CD14-positive monocyte (primary cell): Measurements from ENCODE around the gene TLCD5. TPM values are rescaled to one million over a fixed set of nuclear protein-coding genes. Genes with fewer than 3 reads are reported as not detected.
A peak's percentile ranks its signal among the peaks of the same experiment; 100 is the strongest.

Source experiments
- DNase-seq, 3 donors: peaks; one replicate each; pipeline ENCODE4 v3.0.0-alpha.2; 2011 to 2022
- H2AFZ ChIP-seq: 2 replicates; pipeline ENCODE4 v1.6.0; 2012; ENCODE audit warnings: mild to moderate bottlenecking, low read depth, low read length, inconsistent platforms; ENCODE audit not compliant: insufficient read depth, poor library complexity, severe bottlenecking
- H3K27ac ChIP-seq, 2 donors: 1 replicate in 1 of 2; 2 replicates in 1 of 2; pipeline ENCODE4 v1.5.1; 2012 to 2013; ENCODE audit warnings: low read length in 2 of 2, control low read depth in 1 of 2, inconsistent platforms in 1 of 2, low read depth in 1 of 2, mild to moderate bottlenecking in 1 of 2
- H3K27me3 ChIP-seq, 2 donors: one replicate each; pipeline versions ENCODE4 v1.6.0 to v1.6.1; 2011 to 2013; ENCODE audit warnings: low read length in 2 of 2; ENCODE audit not compliant: control insufficient read depth in 2 of 2, insufficient read depth in 2 of 2
- H3K36me3 ChIP-seq, 2 donors: replicated peaks in 1 of 2; 1 replicate in 1 of 2; 2 replicates in 1 of 2; pipeline versions ENCODE4 v1.5.1 to v1.6.1; 2012 to 2013; ENCODE audit warnings: low read length in 2 of 2, control low read depth in 1 of 2, inconsistent platforms in 1 of 2, mild to moderate bottlenecking in 1 of 2; ENCODE audit not compliant: insufficient read depth in 2 of 2, control insufficient read depth in 1 of 2
- H3K4me1 ChIP-seq, 2 donors: 1 replicate in 1 of 2; 2 replicates in 1 of 2; pipeline versions ENCODE4 v1.5.1 to v1.6.1; 2012 to 2013; ENCODE audit warnings: low read length in 2 of 2, control low read depth in 1 of 2, inconsistent platforms in 1 of 2, mild to moderate bottlenecking in 1 of 2, moderate library complexity in 1 of 2; ENCODE audit not compliant: insufficient read depth in 2 of 2, control insufficient read depth in 1 of 2
- H3K4me2 ChIP-seq: replicated peaks from 2 replicates; pipeline ENCODE3; 2012; ENCODE audit warnings: low read length, moderate library complexity, mild to moderate bottlenecking; ENCODE audit not compliant: poor library complexity, severe bottlenecking; ENCODE audit errors: extremely low read depth
- H3K4me3 ChIP-seq, 3 experiments: fragments of 200-600 bp in 1 of 3; sonication (generic) in 1 of 3; replicated peaks in 1 of 3; 1 replicate in 2 of 3; 2 replicates in 1 of 3; pipeline ENCODE4 v1.5.1; 2011 to 2013; ENCODE audit warnings: low read length in 3 of 3, mild to moderate bottlenecking in 3 of 3, control low read depth in 2 of 3, low read depth in 2 of 3, inconsistent platforms in 1 of 3, moderate library complexity in 1 of 3
- H3K79me2 ChIP-seq: 2 replicates; pipeline ENCODE4 v1.6.0; 2012; ENCODE audit warnings: mild to moderate bottlenecking, control low read depth, inconsistent platforms, low read length, moderate library complexity; ENCODE audit not compliant: insufficient read depth
- H3K9ac ChIP-seq: 2 replicates; pipeline ENCODE4 v1.6.0; 2017; ENCODE audit warnings: low read length, mild to moderate bottlenecking; ENCODE audit not compliant: insufficient read depth, poor library complexity, severe bottlenecking
- H3K9me3 ChIP-seq, 2 donors: replicated peaks in 1 of 2; 1 replicate in 1 of 2; 2 replicates in 1 of 2; pipeline versions ENCODE4 v1.5.1 to v1.6.1; 2012 to 2013; ENCODE audit warnings: low read length in 2 of 2, control low read depth in 1 of 2; ENCODE audit not compliant: control insufficient read depth in 1 of 2, insufficient read depth in 1 of 2
- H4K20me1 ChIP-seq: 2 replicates; pipeline ENCODE4 v1.6.0; 2012; ENCODE audit warnings: mild to moderate bottlenecking, low read length, control low read depth, moderate library complexity; ENCODE audit not compliant: insufficient read depth
- H3K27ac Mint-ChIP-seq, 7 donors: one replicate each; pipeline ENCODE4 v1.8.0; 2020; ENCODE audit warnings: mild to moderate bottlenecking in 7 of 7, mixed read lengths in 7 of 7, moderate library complexity in 6 of 7, inconsistent platforms in 2 of 7
- H3K27me3 Mint-ChIP-seq, 3 donors: one replicate each; pipeline ENCODE4 v1.8.0; 2021 to 2022; ENCODE audit warnings: low read depth in 3 of 3, mild to moderate bottlenecking in 3 of 3, mixed read lengths in 3 of 3, moderate library complexity in 3 of 3, inconsistent platforms in 1 of 3
- H3K36me3 Mint-ChIP-seq, 2 donors: one replicate each; pipeline ENCODE4 v1.8.0; 2020; ENCODE audit warnings: mixed read lengths in 2 of 2, inconsistent platforms in 1 of 2, mild to moderate bottlenecking in 1 of 2
- H3K4me1 Mint-ChIP-seq: one replicate; pipeline ENCODE4 v1.8.0; 2020; ENCODE audit warnings: mild to moderate bottlenecking, mixed read lengths
- H3K4me3 Mint-ChIP-seq, 2 donors: one replicate each; pipeline ENCODE4 v1.8.0; 2020; ENCODE audit warnings: mild to moderate bottlenecking in 2 of 2, mixed read lengths in 2 of 2, moderate library complexity in 1 of 2
- H3K9me3 Mint-ChIP-seq, 7 donors: one replicate each; pipeline ENCODE4 v1.8.0; 2020 to 2022; ENCODE audit warnings: mixed read lengths in 7 of 7, mild to moderate bottlenecking in 6 of 7, moderate library complexity in 6 of 7, inconsistent platforms in 2 of 7
- WGBS: methylation state at CpG from one replicate; pipeline ENCODE4 v1.1.5; 2013; ENCODE audit warnings: missing lambda C conversion rate; ENCODE audit not compliant: insufficient coverage; 5-methylcytosine and 5-hydroxymethylcytosine counted together
- intact Hi-C, 2 donors: fragments of 100-400 bp; cut with micrococcal nuclease; formaldehyde crosslinking; loops; one replicate each; pipeline versions ENCODE4 v1.15.0 to v1.15.1; 2023
- polyA plus RNA-seq, 3 donors: library from polyadenylated mRNA; depleted of rRNA in 1 of 3; unstranded in 2 of 3; stranded (reverse) in 1 of 3; fragments of 300-500 nt in 2 of 3; fragments of >200 nt in 1 of 3; fragmentation: Illumina TruSeq in 2 of 3; gene quantifications; 1 replicate in 2 of 3; 2 replicates in 1 of 3; pipeline ENCODE4 v1.2.3, GENCODE V29; 2012 to 2021
- TF ChIP-seq, protein P1 (sequence below): fragments of 200-600 bp; IDR thresholded peaks from one replicate; pipeline ENCODE4 v1.8.0; 2022; ENCODE audit warnings: antibody characterized with exemption, mild to moderate bottlenecking

The TLCD5 gene
- polyA plus RNA-seq, 3 donors = not detected

DNA sequence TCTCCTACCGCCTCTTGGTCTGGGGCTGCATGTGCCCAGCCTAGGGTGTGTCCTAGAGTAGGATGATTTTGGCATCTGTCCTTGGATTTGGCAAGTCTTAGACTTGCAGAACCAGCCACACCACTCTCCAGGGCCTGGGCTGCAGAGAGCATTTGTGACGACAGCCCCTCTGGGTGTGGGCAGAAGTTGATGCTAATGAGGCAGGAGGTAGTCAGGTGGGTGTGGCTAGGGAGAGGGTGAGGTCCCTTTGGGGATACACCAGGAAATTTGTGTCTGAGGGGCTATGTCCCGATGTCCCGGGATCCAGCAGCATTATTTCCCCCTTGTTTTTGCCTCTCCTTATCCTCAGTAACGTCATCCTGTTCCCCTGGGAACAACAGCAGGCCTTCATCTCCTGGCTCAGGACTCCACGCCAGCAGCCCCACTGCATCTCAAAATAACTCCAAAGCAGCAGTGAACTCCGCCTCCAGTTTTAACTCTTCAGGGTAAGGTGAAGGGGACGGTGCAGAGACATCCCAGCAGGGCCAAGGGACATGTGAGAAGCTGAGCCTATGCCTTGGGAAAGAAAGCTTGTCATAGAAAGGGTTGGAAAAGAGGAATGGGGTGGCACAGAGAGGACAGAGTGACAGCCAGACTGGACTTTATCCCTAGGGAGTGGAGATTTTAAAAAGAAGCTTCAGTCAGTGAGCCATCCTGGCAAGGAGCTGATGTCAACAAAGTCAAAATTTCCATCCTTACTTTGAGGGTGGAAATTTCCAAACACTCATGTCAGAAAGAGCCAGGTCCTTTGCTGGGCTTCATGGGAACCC, 8.0 kb upstream of the TLCD5 start:
- H2AFZ ChIP-seq = no peak overlapping the region
- H3K4me3 ChIP-seq = no peak overlapping the region
- DNase-seq = no peak
- no peak overlapping the region for H3K4me2 ChIP-seq
- Mint-ChIP-seq H3K9me3 (peaks cover 0 to 1% (median 0%) of the 10 kb centered on the region in 7 donors), H3K4me1 (no peaks in the 10 kb centered on the region), H3K36me3 (no peaks in the 10 kb centered on the region), H3K4me3 (peak overlapping the region in 1 of 2 donors; percentile 27), H3K27me3 (peaks cover 52 to 74% (median 60%) of the 10 kb centered on the region in 3 donors), H3K27ac (peak overlapping the region in 1 of 7 donors; percentile 38)
- 56% methylated on average over 5 of the region's 8 CpGs for WGBS
- H4K20me1 ChIP-seq = no peaks in the 10 kb centered on the region
- no peaks in the 10 kb centered on the region for H3K4me1 ChIP-seq
- H3K27ac ChIP-seq = no peak overlapping the region
- no peaks in the 10 kb centered on the region for H3K9me3 ChIP-seq
- H3K27me3 ChIP-seq = peaks cover 35 to 69% of the 10 kb centered on the region in 2 donors
- no peaks in the 10 kb centered on the region for H3K36me3 ChIP-seq
- H3K79me2 ChIP-seq = no peaks in the 10 kb centered on the region
- intact Hi-C loops = no loop called here
- TF ChIP-seq, protein P1, sequence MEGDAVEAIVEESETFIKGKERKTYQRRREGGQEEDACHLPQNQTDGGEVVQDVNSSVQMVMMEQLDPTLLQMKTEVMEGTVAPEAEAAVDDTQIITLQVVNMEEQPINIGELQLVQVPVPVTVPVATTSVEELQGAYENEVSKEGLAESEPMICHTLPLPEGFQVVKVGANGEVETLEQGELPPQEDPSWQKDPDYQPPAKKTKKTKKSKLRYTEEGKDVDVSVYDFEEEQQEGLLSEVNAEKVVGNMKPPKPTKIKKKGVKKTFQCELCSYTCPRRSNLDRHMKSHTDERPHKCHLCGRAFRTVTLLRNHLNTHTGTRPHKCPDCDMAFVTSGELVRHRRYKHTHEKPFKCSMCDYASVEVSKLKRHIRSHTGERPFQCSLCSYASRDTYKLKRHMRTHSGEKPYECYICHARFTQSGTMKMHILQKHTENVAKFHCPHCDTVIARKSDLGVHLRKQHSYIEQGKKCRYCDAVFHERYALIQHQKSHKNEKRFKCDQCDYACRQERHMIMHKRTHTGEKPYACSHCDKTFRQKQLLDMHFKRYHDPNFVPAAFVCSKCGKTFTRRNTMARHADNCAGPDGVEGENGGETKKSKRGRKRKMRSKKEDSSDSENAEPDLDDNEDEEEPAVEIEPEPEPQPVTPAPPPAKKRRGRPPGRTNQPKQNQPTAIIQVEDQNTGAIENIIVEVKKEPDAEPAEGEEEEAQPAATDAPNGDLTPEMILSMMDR = no peak
- no peak overlapping the region for H3K9ac ChIP-seq

DNA sequence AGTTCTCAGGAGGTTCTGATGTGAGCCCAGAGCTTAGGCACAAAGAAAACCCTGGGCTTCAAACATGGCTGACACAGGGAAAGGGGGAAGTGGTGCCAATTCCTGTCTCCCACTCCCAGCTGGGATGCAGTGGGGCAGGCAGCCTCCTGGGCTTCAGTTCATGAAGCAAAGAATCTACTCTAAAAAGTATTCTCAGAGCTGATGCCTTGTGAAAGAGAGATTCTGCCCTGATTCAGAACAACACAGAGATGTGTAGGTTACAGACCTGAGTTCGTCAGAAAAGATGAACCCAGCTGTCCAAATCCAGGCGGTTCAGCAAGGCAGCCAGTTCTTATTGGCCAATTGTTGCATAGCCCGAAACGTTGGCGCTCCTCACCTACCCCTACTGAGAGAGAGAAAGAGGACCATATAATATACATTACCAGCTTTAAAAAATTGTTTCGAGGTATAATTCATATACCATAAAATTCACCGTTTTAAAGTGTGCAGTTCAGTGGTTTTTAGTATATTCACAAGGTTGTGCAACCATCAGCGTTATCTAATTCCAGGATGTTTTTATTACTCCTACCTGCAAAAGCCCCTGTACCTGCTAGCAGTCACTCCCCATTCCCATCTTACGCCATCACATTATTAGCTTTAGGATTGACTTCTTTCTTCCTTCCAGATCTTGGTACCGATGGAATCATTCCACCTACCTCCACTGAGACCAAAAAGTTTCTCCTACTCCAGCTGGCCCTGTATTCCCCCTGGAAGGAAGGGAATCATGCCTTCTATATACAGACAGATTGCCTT, 7.2 kb upstream of the TLCD5 start:
- Histone ChIP-seq H3K9ac (no peak overlapping the region), H3K27me3 (peaks cover 39 to 69% of the 10 kb centered on the region in 2 donors), H3K4me3 (no peak overlapping the region), H3K9me3 (no peaks in the 10 kb centered on the region), H3K27ac (no peak overlapping the region), H2AFZ (no peak overlapping the region), H3K79me2 (no peaks in the 10 kb centered on the region), H3K4me2 (no peak overlapping the region), H3K4me1 (no peaks in the 10 kb centered on the region), H3K36me3 (no peaks in the 10 kb centered on the region), H4K20me1 (no peaks in the 10 kb centered on the region)
- Mint-ChIP-seq H3K4me3 (peak overlapping the region in 1 of 2 donors; percentile 49), H3K27me3 (peaks cover 56 to 80% (median 63%) of the 10 kb centered on the region in 3 donors), H3K9me3 (peaks cover 0 to 1% (median 0%) of the 10 kb centered on the region in 7 donors), H3K36me3 (no peaks in the 10 kb centered on the region), H3K4me1 (no peaks in the 10 kb centered on the region), H3K27ac (no peak overlapping the region)
- TF ChIP-seq, protein P1 = no peak
- 100% methylated on average over 1 of the region's 10 CpGs for WGBS
- DNase-seq = no peak
- intact Hi-C loops = no loop called here
